Immature natural killer cell (primary cell): Measurements from ENCODE around the gene NTNG1. TPM values are rescaled to one million over a fixed set of nuclear protein-coding genes. Genes with fewer than 3 reads are reported as not detected.

ENCODE experiments used
- DNase-seq, 3 donors: peaks; one replicate each; pipeline ENCODE4 v3.0.0; 2022; ENCODE audit warnings: mixed read lengths in 1 of 3
- H3K27ac Mint-ChIP-seq, 6 donors: one replicate each; pipeline ENCODE4 v1.8.0; 2020; ENCODE audit warnings: mixed read lengths in 6 of 6, mild to moderate bottlenecking in 5 of 6, inconsistent platforms in 4 of 6, moderate library complexity in 3 of 6
- H3K27me3 Mint-ChIP-seq, 3 donors: one replicate each; pipeline ENCODE4 v1.8.0; 2020 to 2021; ENCODE audit warnings: low read depth in 3 of 3, mild to moderate bottlenecking in 3 of 3, mixed read lengths in 3 of 3, moderate library complexity in 3 of 3, inconsistent platforms in 1 of 3
- H3K36me3 Mint-ChIP-seq, 3 donors: one replicate each; pipeline ENCODE4 v1.8.0; 2020; ENCODE audit warnings: mixed read lengths in 3 of 3, inconsistent platforms in 2 of 3, mild to moderate bottlenecking in 2 of 3
- H3K4me1 Mint-ChIP-seq, 2 donors: one replicate each; pipeline ENCODE4 v1.8.0; 2020; ENCODE audit warnings: inconsistent platforms in 2 of 2, mild to moderate bottlenecking in 2 of 2, mixed read lengths in 2 of 2, moderate library complexity in 1 of 2
- H3K4me3 Mint-ChIP-seq, 5 donors: one replicate each; pipeline ENCODE4 v1.8.0; 2020; ENCODE audit warnings: mild to moderate bottlenecking in 5 of 5, mixed read lengths in 5 of 5, inconsistent platforms in 3 of 5, moderate library complexity in 3 of 5
- H3K9me3 Mint-ChIP-seq, 6 donors: one replicate each; pipeline ENCODE4 v1.8.0; 2020; ENCODE audit warnings: mild to moderate bottlenecking in 6 of 6, mixed read lengths in 6 of 6, inconsistent platforms in 4 of 6, moderate library complexity in 3 of 6
- polyA plus RNA-seq, 3 donors: library from polyadenylated mRNA; unstranded; fragments of 300-500 nt; fragmentation: Illumina TruSeq; gene quantifications; one replicate each; pipeline ENCODE4 v1.2.3, GENCODE V29; 2021

NTNG1 gene
- polyA plus RNA-seq, 3 donors from 2014 or later = not detected

- peaks cover 2 to 8% (median 2%) of the 10 kb centered on the region in 3 donors for H3K27me3 Mint-ChIP-seq
- H3K9me3 Mint-ChIP-seq = peaks cover 0 to 4% (median 3%) of the 10 kb centered on the region in 6 donors
- H3K36me3 Mint-ChIP-seq = no peaks in the 10 kb centered on the region
- H3K27ac Mint-ChIP-seq = no peak overlapping the region
- no peak overlapping the region for H3K4me3 Mint-ChIP-seq
- H3K4me1 Mint-ChIP-seq = no peaks in the 10 kb centered on the region
- DNase-seq = no peak
Observed at GRCh38 chr1:107132780-107133179, 8.1 kb upstream of the NTNG1 start.

- H3K27me3 Mint-ChIP-seq = peaks cover 7 to 18% (median 17%) of the 10 kb centered on the region in 3 donors
- H3K36me3 Mint-ChIP-seq = peaks cover 0 to 4% (median 0%) of the 10 kb centered on the region in 3 donors
- no peak for DNase-seq
- H3K27ac Mint-ChIP-seq = no peak overlapping the region
- peaks cover 0 to 9% (median 2%) of the 10 kb centered on the region in 6 donors for H3K9me3 Mint-ChIP-seq
- peaks cover 2 to 5% of the 10 kb centered on the region in 2 donors for H3K4me1 Mint-ChIP-seq
- H3K4me3 Mint-ChIP-seq = no peak overlapping the region
Observed at GRCh38 chr1:107135463-107135862, 5.4 kb upstream of the NTNG1 start.

- Mint-ChIP-seq H3K27ac (no peak overlapping the region), H3K36me3 (peaks cover 0 to 4% (median 0%) of the 10 kb centered on the region in 3 donors), H3K4me1 (peaks cover 13 to 16% of the 10 kb centered on the region in 2 donors), H3K27me3 (peaks cover 15 to 35% (median 27%) of the 10 kb centered on the region in 3 donors), H3K4me3 (peak overlapping the region in 1 of 5 donors; percentile 27), H3K9me3 (peaks cover 0 to 11% (median 2%) of the 10 kb centered on the region in 6 donors)
- DNase-seq = no peak
Observed at GRCh38 chr1:107138166-107138565, 2.7 kb upstream of the NTNG1 start.

GRCh38 chr1:107138767-107139445 lies 1.9 kb upstream of the NTNG1 start:
- H3K9me3 Mint-ChIP-seq = peaks cover 0 to 11% (median 2%) of the 10 kb centered on the region in 6 donors
- H3K36me3 Mint-ChIP-seq = peaks cover 0 to 4% (median 0%) of the 10 kb centered on the region in 3 donors
- DNase-seq = no peak
- H3K4me1 Mint-ChIP-seq = peaks cover 13 to 16% of the 10 kb centered on the region in 2 donors
- H3K27ac Mint-ChIP-seq = no peak overlapping the region
- peak overlapping the region in 2 of 5 donors; percentile 18 for H3K4me3 Mint-ChIP-seq
- peaks cover 15 to 35% (median 27%) of the 10 kb centered on the region in 3 donors for H3K27me3 Mint-ChIP-seq

- peak overlapping the region; percentile 70 to 81 (median 78) for H3K4me3 Mint-ChIP-seq
- peaks cover 13 to 16% of the 10 kb centered on the region in 2 donors for H3K4me1 Mint-ChIP-seq
- H3K9me3 Mint-ChIP-seq = peaks cover 0 to 11% (median 2%) of the 10 kb centered on the region in 6 donors
- H3K27ac Mint-ChIP-seq = no peak overlapping the region
- H3K36me3 Mint-ChIP-seq = peaks cover 0 to 4% (median 0%) of the 10 kb centered on the region in 3 donors
- H3K27me3 Mint-ChIP-seq = peaks cover 15 to 35% (median 26%) of the 10 kb centered on the region in 3 donors
- no peak for DNase-seq
Observed at GRCh38 chr1:107139833-107140702, 771 bp upstream of the NTNG1 start.

- Mint-ChIP-seq H3K4me3 (peak overlapping the region; percentile 44 to 84 (median 78)), H3K4me1 (peaks cover 13 to 16% of the 10 kb centered on the region in 2 donors), H3K27me3 (peaks cover 15 to 35% (median 23%) of the 10 kb centered on the region in 3 donors), H3K9me3 (peaks cover 0 to 8% (median 2%) of the 10 kb centered on the region in 6 donors), H3K36me3 (peaks cover 0 to 4% (median 0%) of the 10 kb centered on the region in 3 donors), H3K27ac (no peak overlapping the region)
- DNase-seq = no peak
Observed at GRCh38 chr1:107141491-107142126, 770 bp downstream of the NTNG1 start.

DNA sequence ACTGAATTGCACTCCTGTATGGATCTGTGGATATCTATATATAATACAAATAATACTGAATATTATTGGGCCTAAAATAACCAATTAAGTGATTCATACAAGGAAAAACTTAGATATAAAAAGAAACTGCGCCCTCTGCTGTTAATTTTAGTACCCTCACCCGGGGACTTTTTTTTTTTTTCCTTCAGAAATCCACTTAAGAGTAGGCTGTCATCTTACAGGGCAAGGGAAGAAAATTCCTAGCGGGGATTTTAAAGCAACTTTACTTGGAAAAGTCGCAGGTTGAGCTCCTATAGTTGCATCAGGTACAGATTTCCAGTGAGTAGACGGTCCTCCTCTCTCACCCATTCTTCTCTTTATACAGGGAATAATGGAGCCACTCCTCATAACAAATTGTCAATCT lies 1.3 kb downstream of the NTNG1 start:
- Mint-ChIP-seq H3K36me3 (peaks cover 0 to 4% (median 0%) of the 10 kb centered on the region in 3 donors), H3K4me3 (peak overlapping the region; percentile 44 to 84 (median 78)), H3K27me3 (peaks cover 15 to 35% (median 21%) of the 10 kb centered on the region in 3 donors), H3K4me1 (peaks cover 13 to 16% of the 10 kb centered on the region in 2 donors), H3K27ac (no peak overlapping the region), H3K9me3 (peaks cover 0 to 8% (median 2%) of the 10 kb centered on the region in 6 donors)
- DNase-seq = no peak

DNA sequence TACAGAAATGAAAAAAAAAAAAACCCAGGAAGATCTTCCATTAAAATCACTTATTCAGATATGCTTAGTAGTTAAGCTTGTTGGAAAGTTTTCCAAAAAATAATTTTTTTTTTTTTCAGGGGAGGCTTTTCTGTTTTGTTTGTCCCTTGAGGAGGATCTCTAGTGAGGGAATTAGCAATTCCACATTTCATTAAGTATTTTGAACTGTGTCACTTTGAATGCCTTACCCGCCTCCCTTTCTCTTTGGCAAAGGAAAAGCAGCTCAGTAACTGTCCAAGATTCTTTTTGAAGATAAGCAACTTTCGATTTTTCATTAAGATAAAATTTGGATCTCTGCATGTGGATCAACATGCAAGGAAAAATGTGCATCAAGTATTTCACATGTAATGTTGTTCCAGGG lies 1.8 kb downstream of the NTNG1 start:
- Mint-ChIP-seq H3K4me1 (peaks cover 13 to 16% of the 10 kb centered on the region in 2 donors), H3K9me3 (peaks cover 0 to 7% (median 0%) of the 10 kb centered on the region in 6 donors), H3K27ac (no peak overlapping the region), H3K4me3 (peak overlapping the region in 1 of 5 donors; percentile 44), H3K36me3 (peaks cover 0 to 4% (median 0%) of the 10 kb centered on the region in 3 donors), H3K27me3 (peaks cover 15 to 35% (median 21%) of the 10 kb centered on the region in 3 donors)
- DNase-seq = no peak

DNA sequence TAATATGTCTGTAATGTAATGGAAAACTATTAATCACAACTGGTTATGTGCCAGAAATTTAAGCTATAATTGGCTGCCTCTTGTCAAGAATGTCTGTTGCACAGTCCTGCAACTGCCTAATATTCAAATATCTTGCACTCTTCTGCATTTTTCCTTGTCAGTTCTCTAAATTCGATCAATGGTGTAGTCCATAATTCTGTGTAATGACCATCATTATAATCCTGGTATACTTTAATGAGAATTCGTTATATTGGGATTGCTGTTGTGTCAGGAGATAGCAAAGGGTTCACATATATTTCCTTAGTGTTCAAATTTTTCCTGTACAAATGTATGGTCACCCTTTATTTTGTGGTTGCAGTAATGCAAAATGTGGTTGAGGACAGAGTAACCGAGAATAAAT lies 4.8 kb downstream of the NTNG1 start:
- peaks cover 6 to 12% of the 10 kb centered on the region in 2 donors for H3K4me1 Mint-ChIP-seq
- H3K9me3 Mint-ChIP-seq = no peaks in the 10 kb centered on the region
- H3K36me3 Mint-ChIP-seq = no peaks in the 10 kb centered on the region
- DNase-seq = no peak
- H3K4me3 Mint-ChIP-seq = no peak overlapping the region
- no peak overlapping the region for H3K27ac Mint-ChIP-seq
- peaks cover 6 to 18% (median 10%) of the 10 kb centered on the region in 3 donors for H3K27me3 Mint-ChIP-seq

GRCh38 chr1:107147843-107148242 lies 7.0 kb downstream of the NTNG1 start:
- Mint-ChIP-seq H3K36me3 (no peaks in the 10 kb centered on the region), H3K4me1 (no peaks in the 10 kb centered on the region), H3K9me3 (no peaks in the 10 kb centered on the region), H3K27ac (no peak overlapping the region), H3K4me3 (no peak overlapping the region), H3K27me3 (peaks cover 0 to 5% (median 0%) of the 10 kb centered on the region in 3 donors)
- no peak for DNase-seq

DNA sequence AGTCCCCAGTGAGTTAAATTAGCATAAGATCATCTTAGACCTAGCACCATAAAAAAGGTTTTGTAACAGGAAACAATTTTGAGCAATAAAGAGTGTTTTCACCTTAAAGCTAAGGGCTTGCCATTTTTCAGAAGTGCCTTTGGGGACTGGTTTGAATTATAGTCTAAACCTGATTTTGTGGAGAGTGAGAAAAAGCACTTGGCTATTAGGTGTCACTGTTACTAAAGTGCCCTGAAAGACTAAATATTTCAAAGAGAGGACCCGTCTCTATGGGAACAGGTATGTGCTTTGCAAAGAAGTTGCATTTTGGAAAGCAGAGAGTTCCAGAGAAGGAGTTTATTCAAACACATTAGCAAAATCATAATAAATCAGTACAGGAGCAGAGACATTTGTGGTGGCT lies 9.1 kb downstream of the NTNG1 start:
- Mint-ChIP-seq H3K27ac (no peak overlapping the region), H3K27me3 (peaks cover 0 to 4% (median 0%) of the 10 kb centered on the region in 3 donors), H3K36me3 (no peaks in the 10 kb centered on the region), H3K4me1 (no peaks in the 10 kb centered on the region), H3K9me3 (no peaks in the 10 kb centered on the region), H3K4me3 (no peak overlapping the region)
- no peak for DNase-seq

DNA sequence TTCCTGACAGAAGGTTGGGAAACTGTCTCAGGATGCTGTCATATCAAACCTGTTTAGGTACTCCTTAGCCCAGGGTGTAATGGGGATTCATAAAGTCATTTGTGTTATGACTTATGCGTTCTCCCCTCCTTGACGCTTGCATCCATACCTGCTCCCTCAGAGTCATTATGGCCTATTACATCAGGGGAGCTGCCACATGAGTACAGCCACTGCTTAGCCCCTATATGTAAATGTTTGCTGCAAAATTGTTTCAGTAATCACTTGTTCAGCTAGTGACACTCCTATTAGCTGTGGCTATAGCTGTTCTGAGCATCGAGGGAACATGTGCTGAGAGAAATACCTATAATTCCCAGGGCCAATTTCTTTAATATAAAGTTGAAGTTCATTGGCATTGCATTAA lies 10.5 kb downstream of the NTNG1 start:
- H3K4me1 Mint-ChIP-seq = no peaks in the 10 kb centered on the region
- no peaks in the 10 kb centered on the region for H3K36me3 Mint-ChIP-seq
- H3K27me3 Mint-ChIP-seq = peaks cover 0 to 4% (median 0%) of the 10 kb centered on the region in 3 donors
- no peak for DNase-seq
- no peak overlapping the region for H3K4me3 Mint-ChIP-seq
- no peak overlapping the region for H3K27ac Mint-ChIP-seq
- H3K9me3 Mint-ChIP-seq = no peaks in the 10 kb centered on the region

- DNase-seq = no peak
- Mint-ChIP-seq H3K9me3 (no peaks in the 10 kb centered on the region), H3K27ac (no peak overlapping the region), H3K4me3 (no peak overlapping the region), H3K36me3 (no peaks in the 10 kb centered on the region), H3K27me3 (peaks cover 0 to 4% (median 0%) of the 10 kb centered on the region in 3 donors), H3K4me1 (no peaks in the 10 kb centered on the region)
Observed at GRCh38 chr1:107152395-107152794, 11.6 kb downstream of the NTNG1 start.
